CD4-positive, alpha-beta T cell (primary cell): ENCODE measurements around the gene ZSWIM4. TPM values are rescaled to one million over a fixed set of nuclear protein-coding genes. Genes with fewer than 3 reads are reported as not detected.

Experiments used
- ATAC-seq: fragments of 200-7000 bp; cut with Tn5 transposase; one replicate; pipeline ENCODE4 v1.10.0; 2022; ENCODE audit warnings: mild to moderate bottlenecking; ENCODE audit not compliant: poor library complexity
- CTCF ChIA-PET: fragments of 350-600 bp; sonication (Branson Sonifier 250); formaldehyde crosslinking; loops from one replicate; lab custom pipeline; 2021; ENCODE audit warnings: antibody characterized with exemption, inconsistent platforms; lab: Charles Lee
- POLR2A ChIA-PET: fragments of 350-600 bp; sonication (Branson Sonifier 250); formaldehyde crosslinking; loops from one replicate; lab custom pipeline; 2021; ENCODE audit warnings: antibody characterized with exemption, inconsistent platforms; lab: Charles Lee
- DNase-seq, 14 experiments: peaks; one replicate each; pipeline ENCODE4 v3.0.0-alpha.2; 2013 to 2020; ENCODE audit warnings: mixed read lengths in 2 of 14
- H3K27ac ChIP-seq, 2 donors: one replicate each; pipeline versions ENCODE4 v1.5.1 to v1.7.0; 2013; ENCODE audit warnings: low read length in 2 of 2, low read depth in 1 of 2, mild to moderate bottlenecking in 1 of 2
- H3K27me3 ChIP-seq, 2 experiments: 1 replicate in 1 of 2; 2 replicates in 1 of 2; pipeline versions ENCODE4 v1.6.1 to v1.7.0; 2013; ENCODE audit warnings: low read length in 2 of 2, control low read depth in 1 of 2, mild to moderate bottlenecking in 1 of 2, moderate library complexity in 1 of 2; ENCODE audit not compliant: insufficient read depth in 2 of 2, control insufficient read depth in 1 of 2
- H3K36me3 ChIP-seq: one replicate; pipeline ENCODE4 v1.6.1; 2013; ENCODE audit warnings: low read length, control low read depth; ENCODE audit not compliant: insufficient read depth
- H3K4me1 ChIP-seq: one replicate; pipeline ENCODE4 v1.6.1; 2013; ENCODE audit warnings: low read length, control low read depth; ENCODE audit not compliant: insufficient read depth
- H3K4me3 ChIP-seq: one replicate; pipeline ENCODE4 v1.5.1; 2013; ENCODE audit warnings: mild to moderate bottlenecking, low read length, moderate library complexity
- H3K9me3 ChIP-seq, 2 experiments: 1 replicate in 1 of 2; 2 replicates in 1 of 2; pipeline versions ENCODE4 v1.6.1 to v1.7.0; 2013; ENCODE audit warnings: low read length in 2 of 2, mild to moderate bottlenecking in 2 of 2, control low read depth in 1 of 2, moderate library complexity in 1 of 2; ENCODE audit not compliant: control insufficient read depth in 1 of 2, insufficient read depth in 1 of 2
- H3K27ac Mint-ChIP-seq: one replicate; pipeline ENCODE4 v1.8.0; 2020; ENCODE audit warnings: mixed read lengths
- H3K27me3 Mint-ChIP-seq: one replicate; pipeline ENCODE4 v1.8.0; 2021; ENCODE audit warnings: mixed read lengths
- H3K36me3 Mint-ChIP-seq: one replicate; pipeline ENCODE4 v1.8.0; 2021; ENCODE audit warnings: low read depth, mixed read lengths
- H3K4me1 Mint-ChIP-seq: one replicate; pipeline ENCODE4 v1.8.0; 2021; ENCODE audit warnings: low read depth, mixed read lengths
- H3K4me3 Mint-ChIP-seq: one replicate; pipeline ENCODE4 v1.8.0; 2020; ENCODE audit warnings: mild to moderate bottlenecking, mixed read lengths
- H3K9me3 Mint-ChIP-seq: one replicate; pipeline ENCODE4 v1.8.0; 2020; ENCODE audit warnings: mixed read lengths
- CTCF ChIP-seq: fragments of 200-600 bp; IDR thresholded peaks from one replicate; pipeline ENCODE4 v1.8.0; 2022; ENCODE audit warnings: antibody characterized with exemption, mild to moderate bottlenecking
- intact Hi-C, 2 experiments: fragments of 100-400 bp; cut with DNase I in 1 of 2; cut with micrococcal nuclease in 1 of 2; formaldehyde crosslinking; loops; one replicate each; pipeline versions ENCODE4 v1.15.1 to v1.9.0; 2023 to 2025; cut with DNase I, micrococcal nuclease
- total RNA-seq, 174 experiments: library from RNA in 2 of 174; stranded (reverse) in 2 of 174; gene quantifications; one replicate each; pipeline ENCODE4 v1.2.3 and lab custom pipeline; 2021 to 2026

ZSWIM4 gene
- total RNA-seq, 2 experiments from 2014 or later, result 3.5 to 3.8 TPM

GRCh38 chr19:13764821-13765394, 30.3 kb upstream of the ZSWIM4 start:
- Mint-ChIP-seq H3K27ac (peak overlapping the region; percentile 80), H3K27me3 (no peaks in the 10 kb centered on the region), H3K36me3 (peaks cover 47% of the 10 kb centered on the region), H3K4me1 (peaks cover 21% of the 10 kb centered on the region), H3K9me3 (no peaks in the 10 kb centered on the region), H3K4me3 (peak overlapping the region; percentile 94)
- POLR2A ChIA-PET, result interaction anchor here (0.8 to 3.6 kb wide), 8 partner anchors 9 to 97 kb away, joined by 3 to 22 read pairs (median 6); partner anchors contain the start of genes C19orf53 and ZSWIM4
- Histone ChIP-seq H3K4me3 (peak overlapping the region; percentile 76), H3K4me1 (peaks cover 20% of the 10 kb centered on the region), H3K9me3 (no peaks in the 10 kb centered on the region), H3K27me3 (no peaks in the 10 kb centered on the region), H3K36me3 (peaks cover 34% of the 10 kb centered on the region), H3K27ac (no peak overlapping the region)
- TF ChIP-seq CTCF, result no peak
- intact Hi-C loops, result loop anchor here in 1 of 2 experiments (1.0 kb wide), 1 partner anchor 18 kb away; a partner anchor contains a TSS
- DNase-seq, result peak in 11 of 14 experiments; percentile 12 to 69 (median 38)
- CTCF ChIA-PET, result no interaction called here
- peak; percentile 67 for ATAC-seq

- intact Hi-C loops, result no loop called here
- Histone ChIP-seq H3K4me1 (peaks cover 20% of the 10 kb centered on the region), H3K27ac (peak overlapping the region in 1 of 2 donors; percentile 10), H3K4me3 (peak overlapping the region; percentile 76), H3K27me3 (no peaks in the 10 kb centered on the region), H3K36me3 (peaks cover 33% of the 10 kb centered on the region), H3K9me3 (no peaks in the 10 kb centered on the region)
- no peaks in the 10 kb centered on the region for H3K27me3 Mint-ChIP-seq
- H3K36me3 Mint-ChIP-seq, result peaks cover 49% of the 10 kb centered on the region
- ChIA-PET CTCF (no interaction called here), POLR2A (interaction anchor here (1.0 to 3.6 kb wide), 5 partner anchors 8 to 96 kb away, joined by 4 to 22 read pairs (median 7); partner anchors contain the start of gene C19orf53)
- ATAC-seq (no peak), DNase-seq (no peak)
- H3K4me1 Mint-ChIP-seq, result peaks cover 21% of the 10 kb centered on the region
- peak overlapping the region; percentile 94 for H3K4me3 Mint-ChIP-seq
- H3K9me3 Mint-ChIP-seq, result no peaks in the 10 kb centered on the region
- no peak for TF ChIP-seq CTCF
- peak overlapping the region; percentile 80 for H3K27ac Mint-ChIP-seq
Measured at GRCh38 chr19:13765395-13766094, 29.7 kb upstream of the ZSWIM4 start.

GRCh38 chr19:13766095-13766481, 29.2 kb upstream of the ZSWIM4 start:
- no peak for TF ChIP-seq CTCF
- Mint-ChIP-seq H3K27ac (peak overlapping the region; percentile 80), H3K9me3 (no peaks in the 10 kb centered on the region), H3K4me1 (peaks cover 21% of the 10 kb centered on the region), H3K4me3 (peak overlapping the region; percentile 94), H3K36me3 (peaks cover 49% of the 10 kb centered on the region), H3K27me3 (no peaks in the 10 kb centered on the region)
- ChIA-PET CTCF (no interaction called here), POLR2A (no interaction called here)
- ATAC-seq (no peak), DNase-seq (no peak)
- H3K4me3 ChIP-seq, result no peak overlapping the region
- H3K27me3 ChIP-seq, result no peaks in the 10 kb centered on the region
- peaks cover 32% of the 10 kb centered on the region for H3K36me3 ChIP-seq
- no peak overlapping the region for H3K27ac ChIP-seq
- no peaks in the 10 kb centered on the region for H3K9me3 ChIP-seq
- H3K4me1 ChIP-seq, result peaks cover 20% of the 10 kb centered on the region
- intact Hi-C loops, result no loop called here
